ENCODE results near the gene TEX14.
"Not testable (repeated sequence)": the region's sequence is repeated elsewhere in the genome, so short reads cannot be mapped to it uniquely, and the experiment has no call there.

The TEX14 gene

GRCh38 chr17:58686980-58687379 is 4.9 kb downstream of the TEX14 start:
- no peak for DNase-seq

- not testable (repeated sequence) for DNase-seq
Observed at GRCh38 chr17:58684462-58684861, 7.4 kb downstream of the TEX14 start.

GRCh38 chr17:58684003-58684402 is 7.8 kb downstream of the TEX14 start:
- no peak for DNase-seq

GRCh38 chr17:58680038-58680369 is 11.8 kb downstream of the TEX14 start:
- no peak for DNase-seq

GRCh38 chr17:58679263-58680037 is 12.4 kb downstream of the TEX14 start:
- DNase-seq: no peak

- not testable (repeated sequence) for DNase-seq
Observed at GRCh38 chr17:58678287-58678686, 13.6 kb downstream of the TEX14 start.

- DNase-seq: no peak
Observed at GRCh38 chr17:58677194-58677880, 14.5 kb downstream of the TEX14 start.

GRCh38 chr17:58671969-58672368 is 19.9 kb downstream of the TEX14 start:
- no peak for DNase-seq

- DNase-seq: no peak
Observed at GRCh38 chr17:58669853-58670252, 22.0 kb downstream of the TEX14 start.

GRCh38 chr17:58668598-58668935 is 23.3 kb downstream of the TEX14 start:
- no peak for DNase-seq

- DNase-seq: no peak
Observed at GRCh38 chr17:58667934-58668597, 23.8 kb downstream of the TEX14 start.

GRCh38 chr17:58666858-58667267 is 25.0 kb downstream of the TEX14 start:
- DNase-seq: no peak

GRCh38 chr17:58665946-58666857 is 25.6 kb downstream of the TEX14 start:
- DNase-seq: no peak

GRCh38 chr17:58664302-58664701 is 27.5 kb downstream of the TEX14 start:
- no peak for DNase-seq

- no peak for DNase-seq
Observed at GRCh38 chr17:58661499-58661898, 30.3 kb downstream of the TEX14 start.

- no peak for DNase-seq
Observed at GRCh38 chr17:58660621-58661020, 31.2 kb downstream of the TEX14 start.

GRCh38 chr17:58659714-58660084 is 32.1 kb downstream of the TEX14 start:
- not testable (repeated sequence) for DNase-seq

GRCh38 chr17:58658804-58659713 is 32.8 kb downstream of the TEX14 start:
- DNase-seq: no peak

GRCh38 chr17:58657962-58658803 is 33.7 kb downstream of the TEX14 start:
- not testable (repeated sequence) for DNase-seq

GRCh38 chr17:58648236-58648635 is 43.6 kb downstream of the TEX14 start:
- no peak for DNase-seq

GRCh38 chr17:58643147-58643546 is 48.7 kb downstream of the TEX14 start:
- DNase-seq: no peak

Data from Kasumi-1 (cell line).